ENCODE results near the gene CEACAM1. TPM values are rescaled to one million over a fixed set of nuclear protein-coding genes. Genes with fewer than 3 reads are reported as not detected.

CEACAM1 gene
- total RNA-seq, 4 donors from 2014 or later: 0.51 to 24.7 (median 6.5) TPM

DNA sequence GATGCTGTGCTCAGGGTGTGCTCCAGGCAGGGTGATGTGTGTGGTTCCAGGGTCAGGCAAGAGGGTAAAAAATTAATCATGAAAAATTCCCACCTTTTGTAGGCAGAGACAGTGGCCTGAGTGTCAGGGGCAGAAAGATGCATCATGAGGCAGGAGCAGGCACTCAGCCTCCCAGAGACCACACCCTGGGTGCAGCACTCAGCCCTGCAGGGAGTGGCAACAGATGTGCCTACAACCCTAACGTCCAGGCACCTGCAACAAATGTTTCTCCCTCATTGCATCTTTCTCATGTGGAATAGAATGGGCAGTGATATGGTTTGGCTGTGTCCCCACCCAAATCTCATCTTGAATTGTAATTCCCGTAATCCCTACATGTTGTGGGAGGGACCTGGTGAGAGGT lies 19.6 kb upstream of the CEACAM1 start:
- DNase-seq: no peak

DNA sequence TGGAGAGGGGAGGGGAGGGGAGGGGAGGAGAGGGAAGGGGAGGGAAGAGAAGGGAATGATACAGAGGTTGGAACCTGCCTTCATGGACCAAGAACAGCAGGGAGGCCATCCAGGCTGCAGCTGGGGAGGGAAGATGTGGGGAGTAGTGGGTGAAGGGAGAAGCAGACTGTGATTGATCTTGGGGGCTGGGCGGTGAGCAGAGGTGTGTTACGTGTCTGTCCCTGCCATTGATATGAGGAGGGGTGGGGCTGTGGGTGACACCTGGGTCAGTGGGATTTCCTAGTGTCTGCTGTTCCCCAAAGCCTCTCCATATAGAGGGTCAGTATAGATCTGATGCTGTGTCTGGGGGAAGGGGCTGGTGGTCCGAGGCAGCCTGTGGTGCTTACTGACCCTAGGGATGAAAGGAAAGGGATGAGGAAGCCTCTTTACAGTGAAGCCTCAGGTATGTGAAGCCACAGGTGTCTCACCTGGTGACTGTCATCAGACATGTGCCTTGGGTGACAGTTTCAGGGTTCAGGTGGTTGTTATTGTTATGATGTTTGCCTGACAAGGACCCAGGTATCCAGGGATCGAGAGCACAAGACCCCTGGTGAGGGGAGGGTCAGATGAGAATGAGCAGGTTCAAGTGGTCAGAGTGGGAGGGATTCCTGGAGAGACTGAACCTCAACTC lies 18.7 kb upstream of the CEACAM1 start:
- Histone ChIP-seq H3K9me3 (no peaks in the 10 kb centered on the region), H3K27me3 (no peaks in the 10 kb centered on the region), H3K27ac (no peak overlapping the region), H3K4me1 (no peaks in the 10 kb centered on the region), H3K36me3 (no peaks in the 10 kb centered on the region), H3K4me3 (no peak overlapping the region)
- no peak for TF ChIP-seq POLR2A (IDR thresholded peaks at IDR 0.05)
- TF ChIP-seq, protein P1, sequence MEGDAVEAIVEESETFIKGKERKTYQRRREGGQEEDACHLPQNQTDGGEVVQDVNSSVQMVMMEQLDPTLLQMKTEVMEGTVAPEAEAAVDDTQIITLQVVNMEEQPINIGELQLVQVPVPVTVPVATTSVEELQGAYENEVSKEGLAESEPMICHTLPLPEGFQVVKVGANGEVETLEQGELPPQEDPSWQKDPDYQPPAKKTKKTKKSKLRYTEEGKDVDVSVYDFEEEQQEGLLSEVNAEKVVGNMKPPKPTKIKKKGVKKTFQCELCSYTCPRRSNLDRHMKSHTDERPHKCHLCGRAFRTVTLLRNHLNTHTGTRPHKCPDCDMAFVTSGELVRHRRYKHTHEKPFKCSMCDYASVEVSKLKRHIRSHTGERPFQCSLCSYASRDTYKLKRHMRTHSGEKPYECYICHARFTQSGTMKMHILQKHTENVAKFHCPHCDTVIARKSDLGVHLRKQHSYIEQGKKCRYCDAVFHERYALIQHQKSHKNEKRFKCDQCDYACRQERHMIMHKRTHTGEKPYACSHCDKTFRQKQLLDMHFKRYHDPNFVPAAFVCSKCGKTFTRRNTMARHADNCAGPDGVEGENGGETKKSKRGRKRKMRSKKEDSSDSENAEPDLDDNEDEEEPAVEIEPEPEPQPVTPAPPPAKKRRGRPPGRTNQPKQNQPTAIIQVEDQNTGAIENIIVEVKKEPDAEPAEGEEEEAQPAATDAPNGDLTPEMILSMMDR (IDR thresholded peaks at IDR 0.05): no peak
- DNase-seq: no peak
- intact Hi-C loops (cut with DNase I; ENCODE audit: low total_unique reads): no loop called here

More for the DNA sequence above, 19.6 kb upstream of the CEACAM1 start:
- Histone ChIP-seq H3K27me3 (no peaks in the 10 kb centered on the region), H3K36me3 (no peaks in the 10 kb centered on the region), H3K4me1 (no peaks in the 10 kb centered on the region), H3K4me3 (no peak overlapping the region), H3K9me3 (no peaks in the 10 kb centered on the region), H3K27ac (no peak overlapping the region)
- intact Hi-C loops (cut with DNase I; ENCODE audit: low total_unique reads): no loop called here
- TF ChIP-seq POLR2A (IDR thresholded peaks at IDR 0.05): no peak
- TF ChIP-seq, protein P1 (IDR thresholded peaks at IDR 0.05): no peak

DNA sequence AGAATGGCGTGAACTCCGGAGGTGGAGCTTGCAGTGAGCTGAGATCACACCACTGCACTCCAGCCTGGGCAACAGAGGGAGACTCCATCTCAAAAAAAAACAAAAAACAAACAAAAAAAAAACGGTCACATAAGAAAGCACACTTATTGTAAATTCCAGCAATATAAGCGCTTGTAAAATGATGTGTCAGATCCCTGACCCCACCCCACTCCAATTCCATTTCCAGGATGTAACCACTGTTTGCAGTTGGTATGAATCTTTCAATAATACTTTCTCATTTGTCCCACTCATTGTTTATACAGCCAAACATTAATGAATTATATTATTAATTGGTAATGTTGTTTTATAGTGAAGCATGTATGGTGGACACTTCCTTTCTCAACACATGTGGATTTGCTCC lies 15.9 kb upstream of the CEACAM1 start:
- Histone ChIP-seq H3K27ac (no peak overlapping the region), H3K36me3 (no peaks in the 10 kb centered on the region), H3K9me3 (no peaks in the 10 kb centered on the region), H3K27me3 (no peaks in the 10 kb centered on the region), H3K4me1 (no peaks in the 10 kb centered on the region), H3K4me3 (no peak overlapping the region)
- intact Hi-C loops (cut with DNase I; ENCODE audit: low total_unique reads): no loop called here
- DNase-seq: no peak
- TF ChIP-seq POLR2A (IDR thresholded peaks at IDR 0.05): no peak
- TF ChIP-seq, protein P1 (IDR thresholded peaks at IDR 0.05): no peak

DNA sequence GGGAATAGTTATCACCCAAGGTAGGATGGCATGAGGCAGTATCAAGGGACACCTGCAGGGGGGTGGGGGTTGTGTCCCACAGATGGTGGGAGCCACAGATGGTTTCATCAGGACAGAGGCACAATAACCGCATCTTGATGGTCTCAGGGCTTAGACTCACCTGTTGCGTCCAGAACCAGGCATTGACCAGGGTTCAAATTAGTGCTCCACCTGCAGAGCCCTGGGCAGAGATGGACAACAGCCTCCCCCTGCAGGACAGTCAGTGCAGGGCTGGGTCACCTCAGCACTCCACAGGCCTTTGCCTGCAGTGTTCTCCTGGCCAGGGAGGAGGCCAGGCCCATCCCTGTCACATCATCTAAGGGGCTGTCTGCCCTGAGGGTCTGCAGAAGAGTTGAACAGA lies 14.5 kb upstream of the CEACAM1 start:
- intact Hi-C loops (cut with DNase I; ENCODE audit: low total_unique reads): no loop called here
- no peak overlapping the region for H3K27ac ChIP-seq
- no peaks in the 10 kb centered on the region for H3K36me3 ChIP-seq
- no peak for DNase-seq
- no peaks in the 10 kb centered on the region for H3K4me1 ChIP-seq
- TF ChIP-seq, protein P1 (IDR thresholded peaks at IDR 0.05): no peak
- TF ChIP-seq POLR2A (IDR thresholded peaks at IDR 0.05): no peak
- H3K9me3 ChIP-seq: no peaks in the 10 kb centered on the region
- H3K27me3 ChIP-seq: no peaks in the 10 kb centered on the region
- no peak overlapping the region for H3K4me3 ChIP-seq

DNA sequence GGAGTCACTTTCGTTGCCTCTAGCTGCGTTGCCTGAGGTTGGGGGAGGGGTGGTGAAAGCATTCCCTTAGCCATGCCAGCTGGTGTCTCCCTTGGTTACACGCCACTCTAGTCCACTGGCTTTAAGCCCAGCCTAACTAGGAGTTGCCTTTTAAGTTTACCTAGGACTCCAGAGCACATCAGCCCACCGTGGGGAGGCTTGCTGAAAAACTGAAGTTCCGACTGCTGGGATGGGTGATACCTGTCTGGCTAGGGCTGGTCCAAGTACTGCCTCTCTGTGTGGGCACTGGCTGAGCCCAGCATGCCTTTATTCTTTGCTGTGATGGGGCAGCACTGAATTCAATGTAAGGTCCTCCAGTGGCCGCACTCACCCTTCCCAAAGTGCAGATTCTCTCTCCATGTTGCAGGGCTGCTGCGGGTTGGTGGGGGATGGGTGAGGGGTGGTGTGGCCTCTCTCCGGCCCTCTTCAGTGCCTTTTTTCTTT lies 11.8 kb upstream of the CEACAM1 start:
- TF ChIP-seq, protein P1 (IDR thresholded peaks at IDR 0.05): no peak
- no peak for TF ChIP-seq POLR2A (IDR thresholded peaks at IDR 0.05)
- H3K27ac ChIP-seq: no peak overlapping the region
- no peaks in the 10 kb centered on the region for H3K9me3 ChIP-seq
- intact Hi-C loops (cut with DNase I; ENCODE audit: low total_unique reads): no loop called here
- DNase-seq: no peak
- H3K4me3 ChIP-seq: no peak overlapping the region
- no peaks in the 10 kb centered on the region for H3K4me1 ChIP-seq
- H3K36me3 ChIP-seq: no peaks in the 10 kb centered on the region
- H3K27me3 ChIP-seq: no peaks in the 10 kb centered on the region
